HG02840 (cell line): Measurements from ENCODE around the gene NRP2.

Source experiments
- ATAC-seq: cut with Tn5 transposase; IDR thresholded peaks from one replicate; pipeline ENCODE4 v1.9.1; 2021; ENCODE audit warnings: mild to moderate bottlenecking, moderate library complexity, moderate number of reproducible peaks; ENCODE audit not compliant: unreplicated experiment, low FRiP score

NRP2 gene

GRCh38 chr2:205789906-205790305 lies 107.6 kb downstream of the NRP2 start:
- no peak for ATAC-seq

- no peak for ATAC-seq
Observed at GRCh38 chr2:205792908-205793307, 110.6 kb downstream of the NRP2 start.

GRCh38 chr2:205796805-205797313 lies 114.6 kb downstream of the NRP2 start:
- ATAC-seq = no peak

- ATAC-seq = no peak
Observed at GRCh38 chr2:205797866-205798265, 115.6 kb downstream of the NRP2 start.

GRCh38 chr2:205800224-205800623 lies 117.9 kb downstream of the NRP2 start:
- no peak for ATAC-seq

GRCh38 chr2:205800773-205801172 lies 118.5 kb downstream of the NRP2 start:
- ATAC-seq = no peak

GRCh38 chr2:205802065-205802464 lies 119.8 kb downstream of the NRP2 start:
- no peak for ATAC-seq

- no peak for ATAC-seq
Observed at GRCh38 chr2:205802941-205803340, 120.6 kb downstream of the NRP2 start.

GRCh38 chr2:205803500-205803899 lies 121.2 kb downstream of the NRP2 start:
- ATAC-seq = no peak

- no peak for ATAC-seq
Observed at GRCh38 chr2:205805136-205805535, 122.8 kb downstream of the NRP2 start.

- ATAC-seq = no peak
Observed at GRCh38 chr2:205806143-205806905, 124.0 kb downstream of the NRP2 start.

GRCh38 chr2:205807229-205807628 lies 124.9 kb downstream of the NRP2 start:
- no peak for ATAC-seq

GRCh38 chr2:205807758-205808157 lies 125.5 kb downstream of the NRP2 start:
- no peak for ATAC-seq

- ATAC-seq = no peak
Observed at GRCh38 chr2:205808486-205809121, 126.3 kb downstream of the NRP2 start.

- no peak for ATAC-seq
Observed at GRCh38 chr2:205811387-205811786, 129.1 kb downstream of the NRP2 start.

- ATAC-seq = no peak
Observed at GRCh38 chr2:205814039-205814364, 131.7 kb downstream of the NRP2 start.

- no peak for ATAC-seq
Observed at GRCh38 chr2:205815673-205816072, 133.4 kb downstream of the NRP2 start.

GRCh38 chr2:205816268-205816667 lies 134.0 kb downstream of the NRP2 start:
- ATAC-seq = no peak

- no peak for ATAC-seq
Observed at GRCh38 chr2:205822579-205822978, 140.3 kb downstream of the NRP2 start.

- ATAC-seq = no peak
Observed at GRCh38 chr2:205827809-205828365, 145.6 kb downstream of the NRP2 start.

- ATAC-seq = no peak
Observed at GRCh38 chr2:205833864-205834263, 151.6 kb downstream of the NRP2 start.

GRCh38 chr2:205834796-205835195 lies 152.5 kb downstream of the NRP2 start:
- no peak for ATAC-seq
